ENCODE measurements around the gene NMNAT3. TPM values are rescaled to one million over a fixed set of nuclear protein-coding genes. Genes with fewer than 3 reads are reported as not detected.

Gene NMNAT3
- total RNA-seq, 4 donors from 2014 or later, result 25.0 to 41.7 (median 30.1) TPM

DNA sequence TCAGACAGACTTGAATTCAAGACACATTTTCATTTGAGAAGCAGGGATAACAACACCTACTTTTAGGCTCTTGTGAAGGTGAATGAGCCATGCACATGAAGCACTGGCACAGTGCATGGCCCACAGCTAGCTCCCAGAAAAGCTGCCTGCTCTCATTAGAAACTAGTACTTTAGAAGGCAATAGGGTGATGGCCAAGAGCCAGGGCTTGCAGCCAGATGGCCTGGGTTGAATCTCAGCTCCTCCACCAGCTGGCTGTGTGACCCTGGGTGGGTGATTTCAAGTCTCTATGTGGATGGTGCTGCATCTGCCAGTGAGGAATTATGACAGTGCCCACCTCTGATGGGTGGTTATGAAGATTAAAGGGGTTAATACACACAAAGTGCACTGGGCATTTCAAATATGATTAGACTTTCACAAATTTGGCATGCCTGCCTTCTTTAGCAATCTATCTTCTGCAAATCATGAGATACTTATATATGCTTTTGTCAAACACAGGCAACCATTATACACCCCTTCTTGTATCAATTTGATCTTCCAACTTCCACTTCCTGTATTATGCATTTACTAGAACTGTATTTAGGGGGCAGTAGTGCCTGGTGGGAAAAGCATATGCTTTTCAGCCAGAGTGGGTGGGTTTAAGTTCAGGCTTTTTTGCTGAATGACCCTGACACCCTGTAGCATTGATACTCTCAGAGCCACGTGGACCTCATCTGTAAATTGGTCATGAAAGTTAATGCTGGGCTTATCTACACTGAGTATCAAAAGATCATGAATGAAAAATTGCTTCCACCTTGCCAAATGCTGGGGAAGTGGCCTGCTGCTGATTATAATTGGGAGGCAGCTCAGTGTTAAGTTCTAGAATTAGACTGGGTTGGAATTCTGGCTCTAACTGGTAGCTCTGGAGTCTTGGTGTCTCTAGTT is 103.5 kb downstream of the NMNAT3 start:
- Histone ChIP-seq H3K4me3 (no peak overlapping the region), H3K36me3 (peaks cover 9% of the 10 kb centered on the region), H3K27ac (no peak overlapping the region), H3K27me3 (no peaks in the 10 kb centered on the region), H3K9me3 (no peaks in the 10 kb centered on the region), H3K4me1 (no peaks in the 10 kb centered on the region)
- WGBS, result 18% methylated on average over 1 of the region's 1 CpG
- TF ChIP-seq POLR2A (IDR thresholded peaks at IDR 0.05) (no peak), POLR2AphosphoS5 (IDR thresholded peaks at IDR 0.05) (no peak), EP300 (IDR thresholded peaks at IDR 0.05) (no peak)
- TF ChIP-seq, protein P1, sequence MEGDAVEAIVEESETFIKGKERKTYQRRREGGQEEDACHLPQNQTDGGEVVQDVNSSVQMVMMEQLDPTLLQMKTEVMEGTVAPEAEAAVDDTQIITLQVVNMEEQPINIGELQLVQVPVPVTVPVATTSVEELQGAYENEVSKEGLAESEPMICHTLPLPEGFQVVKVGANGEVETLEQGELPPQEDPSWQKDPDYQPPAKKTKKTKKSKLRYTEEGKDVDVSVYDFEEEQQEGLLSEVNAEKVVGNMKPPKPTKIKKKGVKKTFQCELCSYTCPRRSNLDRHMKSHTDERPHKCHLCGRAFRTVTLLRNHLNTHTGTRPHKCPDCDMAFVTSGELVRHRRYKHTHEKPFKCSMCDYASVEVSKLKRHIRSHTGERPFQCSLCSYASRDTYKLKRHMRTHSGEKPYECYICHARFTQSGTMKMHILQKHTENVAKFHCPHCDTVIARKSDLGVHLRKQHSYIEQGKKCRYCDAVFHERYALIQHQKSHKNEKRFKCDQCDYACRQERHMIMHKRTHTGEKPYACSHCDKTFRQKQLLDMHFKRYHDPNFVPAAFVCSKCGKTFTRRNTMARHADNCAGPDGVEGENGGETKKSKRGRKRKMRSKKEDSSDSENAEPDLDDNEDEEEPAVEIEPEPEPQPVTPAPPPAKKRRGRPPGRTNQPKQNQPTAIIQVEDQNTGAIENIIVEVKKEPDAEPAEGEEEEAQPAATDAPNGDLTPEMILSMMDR (IDR thresholded peaks at IDR 0.05), result no peak
- DNase-seq (ENCODE audit: low spot score in 2 of 2), result no peak

DNA sequence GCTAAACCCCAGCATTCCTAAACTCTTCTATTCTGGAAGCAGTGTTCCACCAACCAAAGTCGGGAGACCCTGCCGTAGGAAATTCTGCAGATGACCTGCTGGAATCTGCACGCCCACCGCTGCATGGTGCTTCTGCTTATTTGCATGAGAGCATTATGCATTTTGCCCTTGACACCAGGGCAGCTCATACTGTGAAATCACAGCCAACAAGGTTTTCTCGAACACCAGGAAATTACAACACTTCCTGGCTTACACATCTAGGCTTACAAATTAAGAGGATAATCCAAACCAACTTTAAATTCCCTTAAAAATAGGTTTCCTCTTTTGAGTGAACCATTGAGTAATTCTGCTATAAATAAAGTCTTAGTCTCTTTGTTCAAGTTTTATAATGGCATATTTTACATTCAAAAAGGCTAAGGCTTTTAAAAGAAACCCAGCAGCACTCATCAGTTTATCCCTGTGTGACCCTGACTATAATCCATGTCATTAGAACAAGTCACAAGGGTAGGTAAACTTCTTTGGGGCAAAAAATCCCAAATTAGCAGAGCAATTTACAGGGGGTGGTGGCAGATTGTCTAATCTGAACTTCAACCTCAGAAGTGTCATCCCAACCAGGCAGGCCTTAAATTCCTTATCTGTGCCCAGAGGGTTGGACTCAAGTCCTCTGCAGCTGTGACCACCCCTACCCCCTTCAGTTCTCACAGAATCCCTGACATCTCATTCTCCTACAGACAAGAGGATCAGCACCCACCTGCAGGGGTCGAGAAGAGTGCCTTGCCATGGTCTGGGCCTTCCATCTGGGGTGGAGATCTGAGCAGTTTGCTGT is 104.7 kb downstream of the NMNAT3 start:
- 72% methylated on average over 6 of the region's 6 CpGs for WGBS
- Histone ChIP-seq H3K9me3 (no peaks in the 10 kb centered on the region), H3K27ac (no peak overlapping the region), H3K4me3 (no peak overlapping the region), H3K4me1 (no peaks in the 10 kb centered on the region), H3K27me3 (no peaks in the 10 kb centered on the region), H3K36me3 (peaks cover 4% of the 10 kb centered on the region)
- DNase-seq (ENCODE audit: low spot score in 2 of 2), result no peak
- TF ChIP-seq EP300 (IDR thresholded peaks at IDR 0.05), result no peak
- no peak for TF ChIP-seq POLR2A (IDR thresholded peaks at IDR 0.05)
- TF ChIP-seq POLR2AphosphoS5 (IDR thresholded peaks at IDR 0.05), result no peak
- TF ChIP-seq, protein P1 (IDR thresholded peaks at IDR 0.05), result no peak

DNA sequence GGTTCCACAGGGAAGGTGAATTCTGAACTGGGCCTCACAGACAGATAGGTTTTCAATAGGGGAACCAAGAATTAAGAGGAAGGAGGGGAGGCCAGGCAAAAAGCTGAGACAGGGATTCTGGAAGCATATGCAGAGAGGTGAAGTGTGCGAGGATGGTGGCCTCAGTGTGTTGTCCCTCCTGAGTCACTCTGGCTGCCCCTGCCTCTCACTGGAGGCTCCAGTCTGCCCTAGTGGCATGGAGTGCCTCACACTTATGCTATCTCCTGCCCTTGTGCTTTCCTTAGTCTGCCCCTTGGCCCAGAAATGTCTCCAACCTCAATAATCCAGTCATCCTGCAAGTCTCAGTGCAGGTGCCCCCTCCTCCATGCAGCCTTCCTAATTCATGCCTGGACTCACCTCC is 106.1 kb downstream of the NMNAT3 start:
- no peak overlapping the region for H3K4me3 ChIP-seq
- peaks cover 4% of the 10 kb centered on the region for H3K36me3 ChIP-seq
- WGBS, result 96% methylated on average over 1 of the region's 1 CpG
- H3K9me3 ChIP-seq, result no peaks in the 10 kb centered on the region
- no peak for TF ChIP-seq POLR2AphosphoS5 (IDR thresholded peaks at IDR 0.05)
- no peak for TF ChIP-seq EP300 (IDR thresholded peaks at IDR 0.05)
- no peaks in the 10 kb centered on the region for H3K4me1 ChIP-seq
- no peak for DNase-seq (ENCODE audit: low spot score in 2 of 2)
- H3K27me3 ChIP-seq, result no peaks in the 10 kb centered on the region
- H3K27ac ChIP-seq, result no peak overlapping the region

DNA sequence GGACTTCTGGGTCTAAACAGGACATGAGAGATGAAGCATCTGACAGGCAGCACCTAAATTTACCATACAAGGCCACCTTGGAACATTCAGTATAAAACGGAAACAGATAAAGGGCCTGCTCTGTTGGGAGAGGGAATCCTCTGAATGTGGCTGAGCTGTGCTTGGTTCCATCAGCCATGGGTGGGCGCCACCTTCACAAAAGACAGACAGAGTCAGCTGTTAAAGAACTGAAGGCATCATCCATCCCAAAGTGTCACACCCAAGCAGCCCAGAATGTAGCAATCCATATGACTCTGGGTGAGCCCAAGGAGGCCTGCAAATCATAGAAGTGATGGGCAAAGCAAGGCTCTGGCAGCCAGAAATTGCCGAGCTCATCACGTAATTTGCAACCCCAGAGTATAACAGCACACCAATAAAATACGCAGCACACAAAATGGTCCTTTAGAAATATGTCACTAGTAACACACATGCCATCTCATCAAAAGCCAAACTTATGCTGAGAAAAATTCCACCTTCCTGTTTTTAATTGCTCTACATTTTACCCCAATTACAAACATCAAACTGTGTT is 113.4 kb downstream of the NMNAT3 start:
- H3K9me3 ChIP-seq, result no peaks in the 10 kb centered on the region
- no peak for DNase-seq (ENCODE audit: low spot score in 2 of 2)
- WGBS, result 87% methylated on average over 5 of the region's 5 CpGs
- no peaks in the 10 kb centered on the region for H3K27me3 ChIP-seq
- peaks cover 21% of the 10 kb centered on the region for H3K4me1 ChIP-seq
- no peak overlapping the region for H3K27ac ChIP-seq
- no peak for TF ChIP-seq POLR2A (IDR thresholded peaks at IDR 0.05)
- TF ChIP-seq, protein P1 (IDR thresholded peaks at IDR 0.05), result no peak
- TF ChIP-seq POLR2AphosphoS5 (IDR thresholded peaks at IDR 0.05), result no peak
- no peak for TF ChIP-seq EP300 (IDR thresholded peaks at IDR 0.05)
- no peak overlapping the region for H3K4me3 ChIP-seq
- no peaks in the 10 kb centered on the region for H3K36me3 ChIP-seq

DNA sequence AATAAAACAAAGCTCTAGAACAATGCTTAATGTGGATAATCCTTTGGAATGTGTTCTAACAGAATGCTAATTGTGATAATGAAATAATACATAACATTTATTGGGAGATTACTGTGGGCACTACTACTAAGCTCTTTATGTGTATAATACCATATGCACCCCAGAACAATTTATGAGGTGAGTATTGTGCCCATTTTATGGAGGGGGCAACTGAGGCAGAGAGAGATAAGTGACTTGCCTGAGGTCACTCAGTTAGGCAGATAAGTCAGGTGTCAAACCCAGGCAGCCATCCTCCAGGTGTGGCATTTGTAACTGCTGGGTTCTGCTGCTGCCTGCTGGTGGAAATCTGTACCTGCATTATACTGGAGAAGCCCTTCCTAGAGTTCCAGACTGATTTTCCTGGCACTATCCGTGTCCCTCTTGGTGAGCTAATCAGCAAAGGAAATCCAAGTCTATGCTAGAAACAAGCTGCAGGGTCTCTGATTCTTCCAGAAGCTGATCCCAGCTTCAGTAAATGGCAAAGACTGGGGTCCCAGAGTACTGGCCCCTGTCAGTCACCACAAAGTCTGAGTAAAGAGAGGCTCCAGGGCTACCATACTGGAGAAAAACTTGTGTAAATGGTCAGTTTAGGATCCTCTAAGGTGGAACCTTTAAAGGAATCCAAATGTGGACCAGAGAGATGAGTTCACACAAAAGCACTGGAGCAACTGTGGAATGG is 115.7 kb downstream of the NMNAT3 start:
- no peaks in the 10 kb centered on the region for H3K27me3 ChIP-seq
- no peaks in the 10 kb centered on the region for H3K9me3 ChIP-seq
- H3K4me1 ChIP-seq, result peaks cover 27% of the 10 kb centered on the region
- 44% methylated on average over 1 of the region's 1 CpG for WGBS
- H3K4me3 ChIP-seq, result no peak overlapping the region
- TF ChIP-seq EP300 (IDR thresholded peaks at IDR 0.05), result no peak
- TF ChIP-seq, protein P1 (IDR thresholded peaks at IDR 0.05), result peak; percentile 36 to 56
- no peak overlapping the region for H3K27ac ChIP-seq
- no peak for DNase-seq (ENCODE audit: low spot score in 2 of 2)
- H3K36me3 ChIP-seq, result no peaks in the 10 kb centered on the region
